ENCODE data around the gene GALNT14. TPM values are rescaled to one million over a fixed set of nuclear protein-coding genes. Genes with fewer than 3 reads are reported as not detected.

Gene GALNT14
- total and polyA plus RNA-seq, 2 of the 13 experiments (the other 11 are each of a cell fraction or from before 2014, with no cell fraction given) = not detected

DNA sequence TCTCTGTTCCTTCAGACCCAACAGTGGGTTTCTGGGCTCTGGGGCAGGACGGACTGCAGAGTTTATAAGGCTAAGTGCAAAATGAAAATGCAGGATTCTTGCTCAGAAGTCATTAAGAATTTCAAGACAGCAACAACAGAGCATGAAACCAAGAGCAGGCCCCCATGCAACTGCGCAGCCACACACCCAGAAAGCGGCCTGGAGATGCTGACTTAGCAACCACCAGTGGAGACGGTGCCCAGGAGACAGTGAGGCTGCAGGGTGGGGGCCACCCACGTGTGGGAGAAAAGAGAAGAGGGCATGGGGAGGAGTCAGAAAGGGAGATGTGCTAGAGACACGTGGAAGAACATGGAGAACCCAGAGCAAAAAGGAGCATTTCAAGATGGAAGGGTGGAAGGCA, 66.5 kb downstream of the GALNT14 start:
- no TSS peak for BruUV-seq (replicated peaks)

More for the DNA sequence above, 66.5 kb downstream of the GALNT14 start:
- intact Hi-C loops (cut with micrococcal nuclease; ENCODE audit: unreplicated experiment) (no loop called here), in situ Hi-C loops (cut with HindIII; ENCODE audit: extremely low pct_ligation_motif_present, low pct_unique_long_range_greater_than_20kb) (no loop called here)
- TF ChIP-seq, protein P1, sequence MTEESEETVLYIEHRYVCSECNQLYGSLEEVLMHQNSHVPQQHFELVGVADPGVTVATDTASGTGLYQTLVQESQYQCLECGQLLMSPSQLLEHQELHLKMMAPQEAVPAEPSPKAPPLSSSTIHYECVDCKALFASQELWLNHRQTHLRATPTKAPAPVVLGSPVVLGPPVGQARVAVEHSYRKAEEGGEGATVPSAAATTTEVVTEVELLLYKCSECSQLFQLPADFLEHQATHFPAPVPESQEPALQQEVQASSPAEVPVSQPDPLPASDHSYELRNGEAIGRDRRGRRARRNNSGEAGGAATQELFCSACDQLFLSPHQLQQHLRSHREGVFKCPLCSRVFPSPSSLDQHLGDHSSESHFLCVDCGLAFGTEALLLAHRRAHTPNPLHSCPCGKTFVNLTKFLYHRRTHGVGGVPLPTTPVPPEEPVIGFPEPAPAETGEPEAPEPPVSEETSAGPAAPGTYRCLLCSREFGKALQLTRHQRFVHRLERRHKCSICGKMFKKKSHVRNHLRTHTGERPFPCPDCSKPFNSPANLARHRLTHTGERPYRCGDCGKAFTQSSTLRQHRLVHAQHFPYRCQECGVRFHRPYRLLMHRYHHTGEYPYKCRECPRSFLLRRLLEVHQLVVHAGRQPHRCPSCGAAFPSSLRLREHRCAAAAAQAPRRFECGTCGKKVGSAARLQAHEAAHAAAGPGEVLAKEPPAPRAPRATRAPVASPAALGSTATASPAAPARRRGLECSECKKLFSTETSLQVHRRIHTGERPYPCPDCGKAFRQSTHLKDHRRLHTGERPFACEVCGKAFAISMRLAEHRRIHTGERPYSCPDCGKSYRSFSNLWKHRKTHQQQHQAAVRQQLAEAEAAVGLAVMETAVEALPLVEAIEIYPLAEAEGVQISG (CRISPR knock-in tag; IDR thresholded peaks at IDR 0.05) = no peak
- TF ChIP-seq, protein P2, sequence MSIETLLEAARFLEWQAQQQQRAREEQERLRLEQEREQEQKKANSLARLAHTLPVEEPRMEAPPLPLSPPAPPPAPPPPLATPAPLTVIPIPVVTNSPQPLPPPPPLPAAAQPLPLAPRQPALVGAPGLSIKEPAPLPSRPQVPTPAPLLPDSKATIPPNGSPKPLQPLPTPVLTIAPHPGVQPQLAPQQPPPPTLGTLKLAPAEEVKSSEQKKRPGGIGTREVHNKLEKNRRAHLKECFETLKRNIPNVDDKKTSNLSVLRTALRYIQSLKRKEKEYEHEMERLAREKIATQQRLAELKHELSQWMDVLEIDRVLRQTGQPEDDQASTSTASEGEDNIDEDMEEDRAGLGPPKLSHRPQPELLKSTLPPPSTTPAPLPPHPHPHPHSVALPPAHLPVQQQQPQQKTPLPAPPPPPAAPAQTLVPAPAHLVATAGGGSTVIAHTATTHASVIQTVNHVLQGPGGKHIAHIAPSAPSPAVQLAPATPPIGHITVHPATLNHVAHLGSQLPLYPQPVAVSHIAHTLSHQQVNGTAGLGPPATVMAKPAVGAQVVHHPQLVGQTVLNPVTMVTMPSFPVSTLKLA (IDR thresholded peaks at IDR 0.05) = peak; percentile 77
- TF ChIP-seq, protein P3, sequence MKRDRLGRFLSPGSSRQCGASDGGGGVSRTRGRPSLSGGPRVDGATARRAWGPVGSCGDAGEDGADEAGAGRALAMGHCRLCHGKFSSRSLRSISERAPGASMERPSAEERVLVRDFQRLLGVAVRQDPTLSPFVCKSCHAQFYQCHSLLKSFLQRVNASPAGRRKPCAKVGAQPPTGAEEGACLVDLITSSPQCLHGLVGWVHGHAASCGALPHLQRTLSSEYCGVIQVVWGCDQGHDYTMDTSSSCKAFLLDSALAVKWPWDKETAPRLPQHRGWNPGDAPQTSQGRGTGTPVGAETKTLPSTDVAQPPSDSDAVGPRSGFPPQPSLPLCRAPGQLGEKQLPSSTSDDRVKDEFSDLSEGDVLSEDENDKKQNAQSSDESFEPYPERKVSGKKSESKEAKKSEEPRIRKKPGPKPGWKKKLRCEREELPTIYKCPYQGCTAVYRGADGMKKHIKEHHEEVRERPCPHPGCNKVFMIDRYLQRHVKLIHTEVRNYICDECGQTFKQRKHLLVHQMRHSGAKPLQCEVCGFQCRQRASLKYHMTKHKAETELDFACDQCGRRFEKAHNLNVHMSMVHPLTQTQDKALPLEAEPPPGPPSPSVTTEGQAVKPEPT (CRISPR knock-in tag; IDR thresholded peaks at IDR 0.05; ENCODE audit: low read depth) = no peak
- Histone ChIP-seq H3K4me3 (replicated peaks in 1 of 3; ENCODE audit: insufficient read depth in 1 of 3, low read depth in 2 of 3, low read length in 3 of 3) (no peak overlapping the region), H3K27ac (ENCODE audit: extremely low read length, insufficient read depth, low read length) (no peak overlapping the region), H3K9me3 (ENCODE audit: low read length) (no peaks in the 10 kb centered on the region), H3K27me3 (ENCODE audit: control insufficient read depth in 1 of 2, insufficient read depth in 2 of 2, low read length in 2 of 2) (no peaks in the 10 kb centered on the region; a peak in 2 of 5 replicates), H3K4me1 (ENCODE audit: insufficient read depth, low read length) (no peaks in the 10 kb centered on the region), H3K4me2 (ENCODE audit: low read depth, low read length) (no peak overlapping the region), H4K20me1 (ENCODE audit: insufficient read depth, low read length) (no peaks in the 10 kb centered on the region), H3K9ac (ENCODE audit: insufficient read depth, low read depth, low read length) (no peak overlapping the region), H3K79me2 (ENCODE audit: insufficient read depth, low read length) (no peaks in the 10 kb centered on the region), H2AFZ (ENCODE audit: low read length) (no peak overlapping the region), H3K36me3 (replicated peaks in 1 of 2; ENCODE audit: control insufficient read depth in 1 of 2, insufficient read depth in 2 of 2, low read length in 2 of 2) (no peaks in the 10 kb centered on the region)
- 16% methylated on average over 6 of the region's 6 CpGs for WGBS (ENCODE audit: low lambda C conversion rate)
- FAIRE-seq = no peak
- ATAC-seq = no peak
- no peak for DNase-seq (ENCODE audit: low spot score)
- CTCF ChIA-PET (ENCODE audit: low intra/inter-chr PET ratio, low total read pairs) = no interaction called here
- POLR2A ChIA-PET = no interaction called here
